H1 (cell line): ENCODE data around the gene TLE3. TPM values are rescaled to one million over a fixed set of nuclear protein-coding genes. Genes with fewer than 3 reads are reported as not detected.
A peak's percentile ranks its signal among the peaks of the same experiment; 100 is the strongest.

Source experiments
- CHD7 ChIP-seq: fragments of 300-600 bp; sonication (generic); IDR thresholded peaks from 2 replicates; pipeline ENCODE4 v1.7.1; 2012; ENCODE audit warnings: low read length, moderate library complexity, mild to moderate bottlenecking, inconsistent platforms; ENCODE audit not compliant: insufficient replicate concordance
- CTBP2 ChIP-seq: IDR thresholded peaks from 2 replicates; pipeline ENCODE4 v1.7.0; 2011; ENCODE audit warnings: borderline replicate concordance, mild to moderate bottlenecking, moderate library complexity, mixed read lengths, low read length; ENCODE audit not compliant: insufficient read depth, insufficient read length
- KDM1A ChIP-seq: fragments of 200-600, 300-600 bp; sonication (generic); IDR thresholded peaks from 2 replicates; pipeline ENCODE4 v1.7.1; 2016; ENCODE audit warnings: mild to moderate bottlenecking, low read length, borderline replicate concordance
- MAX ChIP-seq: IDR thresholded peaks from 2 replicates; pipeline ENCODE4 v1.6.1; 2012; ENCODE audit warnings: inconsistent platforms
- POLR2A ChIP-seq, 2 experiments: IDR thresholded peaks; 1 replicate in 1 of 2; 2 replicates in 1 of 2; pipeline ENCODE4 v1.6.1; 2011; ENCODE audit warnings: low read depth in 2 of 2, low read length in 2 of 2, mild to moderate bottlenecking in 2 of 2; ENCODE audit errors: control extremely low read depth in 1 of 2
- POU5F1 ChIP-seq: IDR thresholded peaks from 2 replicates; pipeline ENCODE4 v1.6.1; 2011; ENCODE audit warnings: low read depth, mild to moderate bottlenecking, low read length, moderate library complexity
- RXRA ChIP-seq: IDR thresholded peaks from 2 replicates; pipeline ENCODE4 v1.6.1; 2011; ENCODE audit warnings: low read depth, mild to moderate bottlenecking, low read length, moderate library complexity; ENCODE audit not compliant: insufficient read depth
- SP1 ChIP-seq: IDR thresholded peaks from 2 replicates; pipeline ENCODE4 v1.6.1; 2011; ENCODE audit warnings: low read depth, low read length
- polyA plus RNA-seq, 7 experiments: library from polyadenylated mRNA; depleted of rRNA in 3 of 7; stranded (reverse) in 5 of 7; unstranded in 2 of 7; fragments of >200 nt in 5 of 7; fragments of 200-250 nt in 2 of 7; gene quantifications; 1 replicate in 5 of 7; 2 replicates in 1 of 7; 4 replicates in 1 of 7; pipeline versions ENCODE4 v1.2.1 to v1.2.3, GENCODE V29; 2011 to 2013; ENCODE audit warnings: missing spikeins in 2 of 7, mixed read lengths in 2 of 7
- total RNA-seq: library from RNA; stranded (reverse); fragmentation: NEBNext Ultra II Directional; extraction: Animal tissue kit (Norgen Biotek cat#: 25700); gene quantifications from 2 replicates; pipeline ENCODE4 v1.2.1, GENCODE V29; 2021

The TLE3 gene
- total and polyA plus RNA-seq, 2 of the 8 experiments (the other 6 are each of a cell fraction or from before 2014, with no cell fraction given): 25.1 to 61.2 TPM

- TF ChIP-seq MAX (peak; percentile 31; the same call in 1 of the 2 replicates), KDM1A (peak; percentile 100), CTBP2 (no peak), POLR2A (IDR thresholded peaks at IDR 0.05; ENCODE audit: control extremely low read depth in 1 of 2, low read depth in 2 of 2, low read length in 2 of 2) (no peak), CHD7 (no peak), RXRA (no peak), POU5F1 (peak; percentile 82; the same call in 1 of the 2 replicates), SP1 (peak; percentile 76; the same call in 1 of the 2 replicates)
Measured at GRCh38 chr15:70140543-70141375, 43.0 kb upstream of the TLE3 start (continued).
